ENCODE data around the gene FOXS1.

Gene FOXS1

DNA sequence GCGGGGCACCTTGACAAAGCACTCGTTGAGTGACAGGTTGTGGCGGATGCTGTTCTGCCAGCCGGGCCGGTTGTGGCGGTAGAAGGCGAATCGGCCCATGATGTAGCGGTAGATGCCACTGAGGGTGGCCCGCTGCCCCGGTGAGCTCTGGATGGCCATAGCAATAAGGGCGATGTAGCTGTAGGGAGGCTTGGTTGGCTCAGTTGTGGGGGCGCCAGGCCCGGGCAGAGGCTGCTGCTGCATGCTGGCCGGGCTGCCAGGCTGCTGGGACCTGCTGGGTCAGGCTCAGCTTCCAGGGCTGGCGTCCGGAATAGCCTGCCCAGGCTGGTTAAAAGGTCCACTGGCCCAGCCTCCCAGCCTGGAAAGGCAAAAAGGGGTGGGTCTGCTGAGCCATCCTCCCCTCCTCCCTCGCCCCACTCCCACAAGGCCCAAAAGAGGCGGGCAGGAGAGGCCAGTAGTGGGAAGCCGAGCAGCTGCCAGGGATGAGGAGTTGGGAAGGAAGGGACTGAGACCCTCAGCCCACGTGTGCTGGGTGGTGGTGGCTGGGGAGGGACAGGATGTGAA, at the start of gene FOXS1:
TSS of gene FOXS1 (minus strand) at position 305 of the 564 bp plus-strand sequence. CDS start at position 243, 62 bp downstream.
- no peak for DNase-seq (ENCODE audit: low read depth)

DNA sequence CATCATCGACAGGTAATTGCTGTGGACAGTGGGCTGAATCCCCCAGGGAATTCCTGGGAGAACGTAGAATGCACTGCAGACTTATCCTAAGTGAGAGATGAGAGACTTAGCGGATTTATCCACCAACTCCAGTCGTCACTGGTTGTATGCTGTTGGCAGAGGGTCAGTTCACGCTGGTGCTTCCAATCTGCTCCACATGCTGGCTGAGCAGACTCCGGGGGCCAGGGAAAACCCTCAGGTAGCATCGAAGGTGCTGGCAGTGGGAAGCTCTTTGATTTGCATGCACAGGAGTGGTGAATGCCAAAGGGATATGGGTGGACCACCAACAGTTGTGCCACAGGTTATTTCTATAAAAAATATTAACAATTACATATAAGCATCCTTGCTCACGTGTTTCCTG, 45.2 kb upstream of the FOXS1 start:
- DNase-seq (ENCODE audit: low read depth), result no peak

DNA sequence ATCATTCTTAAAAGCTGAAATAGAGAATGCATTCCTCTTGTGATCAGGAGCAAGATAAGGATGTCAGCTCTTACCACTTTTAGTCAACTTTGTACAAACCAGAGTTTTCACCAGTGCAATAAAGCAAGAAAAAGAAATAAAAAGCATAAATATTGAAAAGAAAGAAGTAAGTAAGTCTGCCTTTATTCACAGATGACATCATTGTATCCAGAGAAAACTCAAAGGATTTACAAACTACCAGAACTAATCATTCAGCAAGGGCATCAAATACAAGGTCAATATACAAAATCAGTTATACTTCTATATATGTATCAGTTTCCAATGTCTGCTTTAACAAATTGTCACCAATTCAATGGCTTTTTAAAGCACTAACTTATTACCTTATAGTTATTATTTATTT, 38.4 kb upstream of the FOXS1 start:
- DNase-seq (ENCODE audit: low read depth), result no peak

DNA sequence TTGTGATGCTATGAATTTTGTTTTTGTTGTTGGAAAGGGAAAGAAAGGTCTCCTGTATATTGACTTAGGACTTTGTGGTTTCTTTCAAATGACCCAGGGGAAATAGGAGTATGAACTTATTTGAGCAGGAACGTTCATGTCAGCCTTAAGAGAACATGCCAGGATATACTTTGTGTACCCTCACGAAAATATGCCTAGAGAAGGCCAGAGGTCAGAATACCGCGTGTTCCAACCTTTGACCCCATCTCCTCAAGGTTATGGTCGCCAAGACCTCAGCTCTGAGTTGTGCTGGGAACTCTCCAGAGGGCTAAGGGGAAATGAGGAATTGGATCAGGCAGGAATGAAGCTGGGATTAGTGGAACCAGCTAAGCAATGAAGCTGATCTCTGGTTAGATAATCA, 36.5 kb upstream of the FOXS1 start:
- DNase-seq (ENCODE audit: low read depth), result no peak

DNA sequence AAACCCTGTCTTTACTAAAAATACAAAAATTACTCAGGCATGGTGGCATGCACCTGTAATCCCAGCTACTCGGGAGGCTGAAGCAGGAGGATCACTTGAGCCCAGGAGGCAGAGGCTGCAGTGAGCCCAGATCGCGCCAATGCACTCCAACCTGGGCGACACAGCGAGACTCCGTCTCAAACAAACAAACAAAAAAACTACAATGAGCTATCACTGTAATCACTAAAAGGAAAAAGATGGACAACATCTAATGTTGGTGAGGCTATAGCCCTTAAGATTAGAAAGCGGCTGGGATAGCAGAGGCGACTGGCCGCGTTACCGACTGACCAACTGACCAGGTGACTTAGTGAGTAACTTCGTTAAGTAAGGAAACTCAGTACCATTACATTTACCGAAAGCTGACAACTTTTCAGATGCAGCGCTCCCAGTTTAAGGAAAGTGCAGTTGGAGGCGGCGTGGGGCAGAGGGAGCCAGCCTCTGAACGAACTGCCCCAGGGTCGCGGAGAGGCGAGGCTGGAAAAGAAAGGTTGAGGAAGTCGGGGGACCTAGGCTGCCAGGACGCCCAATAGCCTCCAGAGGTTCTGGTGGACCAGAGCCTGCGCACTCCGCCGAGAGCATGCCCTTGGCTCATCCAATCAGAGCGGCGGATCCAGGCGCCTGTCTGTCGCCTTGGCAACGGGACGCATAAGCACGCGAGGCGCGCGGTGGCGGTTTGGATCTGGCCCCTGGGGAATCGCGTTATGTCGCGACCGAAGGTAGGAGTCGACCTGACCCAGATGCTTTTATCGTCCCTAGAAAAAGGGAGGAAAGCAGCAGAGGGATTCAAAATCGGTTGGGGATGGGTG, 34.0 kb upstream of the FOXS1 start:
- peak; percentile 45 for DNase-seq (ENCODE audit: low read depth)

DNA sequence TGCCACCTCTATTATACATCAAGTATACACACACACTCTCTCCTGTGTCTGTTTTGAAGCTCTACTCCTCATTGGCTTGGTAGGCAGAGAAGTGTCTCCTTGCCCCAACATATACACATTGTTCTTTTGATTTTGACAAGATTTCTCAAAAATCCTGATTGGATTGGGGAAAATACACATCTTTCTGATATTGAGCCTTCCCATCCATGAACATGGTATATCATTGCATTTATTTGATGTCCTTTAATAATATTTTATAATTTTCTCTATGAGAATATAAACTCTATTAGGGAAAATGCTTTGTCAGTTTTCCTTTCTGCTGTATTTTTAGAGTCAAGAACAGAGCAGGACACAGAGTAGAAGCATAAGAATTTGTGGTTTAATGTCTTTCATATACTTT, 32.3 kb upstream of the FOXS1 start:
- no peak for DNase-seq (ENCODE audit: low read depth)

DNA sequence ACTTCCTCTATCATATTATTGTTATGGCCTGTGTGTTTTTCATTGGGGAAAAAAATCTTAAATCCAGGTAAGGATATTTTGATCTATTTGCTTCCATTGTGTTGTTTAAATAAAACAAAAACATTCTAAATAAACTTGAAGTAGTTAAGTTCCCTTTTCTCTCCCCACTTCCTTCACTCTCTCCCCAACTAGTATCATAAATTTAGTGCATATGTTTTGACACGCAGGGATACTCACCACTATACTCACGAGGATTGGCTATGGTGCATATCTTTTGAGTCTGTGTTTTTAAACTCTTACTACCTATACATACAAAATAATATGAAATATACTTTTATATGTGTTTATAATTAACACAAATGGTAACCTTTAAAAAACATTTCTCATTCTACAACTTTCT, 30.3 kb upstream of the FOXS1 start:
- DNase-seq (ENCODE audit: low read depth), result no peak

DNA sequence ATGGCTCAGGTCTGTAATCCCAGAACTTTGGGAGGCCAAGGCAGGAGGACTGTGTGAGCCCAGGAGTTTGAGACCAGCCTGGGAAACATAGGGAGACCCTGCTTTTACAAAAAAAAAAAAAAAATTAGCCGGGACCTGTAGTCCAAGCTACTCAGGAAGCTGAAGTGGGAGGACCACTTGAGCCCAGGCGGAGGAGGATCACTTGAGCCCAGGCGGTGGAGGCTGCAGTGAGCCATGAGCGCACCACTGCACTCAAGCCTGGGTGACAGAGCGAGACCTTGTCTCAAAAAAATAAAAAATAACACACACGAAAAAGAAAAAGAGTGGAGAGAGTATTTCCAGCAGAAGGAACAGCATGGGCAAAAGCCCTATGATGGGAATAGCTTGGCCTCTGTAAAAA, 27.0 kb upstream of the FOXS1 start:
- DNase-seq (ENCODE audit: low read depth), result no peak

DNA sequence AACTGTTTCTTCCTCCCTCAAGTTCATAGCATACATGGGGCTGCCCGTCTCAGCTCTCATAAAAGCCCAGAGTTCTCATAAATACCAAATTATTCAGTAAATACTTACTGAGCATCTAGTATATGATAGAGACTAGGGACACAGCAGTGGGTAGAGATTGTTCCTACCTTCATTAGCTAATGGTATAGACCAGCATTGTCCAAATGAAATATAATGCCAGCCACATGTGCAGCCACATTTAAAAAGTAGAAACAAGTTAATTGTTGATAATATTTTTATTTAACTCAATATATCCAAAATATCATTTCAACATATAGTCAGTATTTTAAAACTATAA, 26.2 kb upstream of the FOXS1 start:
- DNase-seq (ENCODE audit: low read depth), result no peak

DNA sequence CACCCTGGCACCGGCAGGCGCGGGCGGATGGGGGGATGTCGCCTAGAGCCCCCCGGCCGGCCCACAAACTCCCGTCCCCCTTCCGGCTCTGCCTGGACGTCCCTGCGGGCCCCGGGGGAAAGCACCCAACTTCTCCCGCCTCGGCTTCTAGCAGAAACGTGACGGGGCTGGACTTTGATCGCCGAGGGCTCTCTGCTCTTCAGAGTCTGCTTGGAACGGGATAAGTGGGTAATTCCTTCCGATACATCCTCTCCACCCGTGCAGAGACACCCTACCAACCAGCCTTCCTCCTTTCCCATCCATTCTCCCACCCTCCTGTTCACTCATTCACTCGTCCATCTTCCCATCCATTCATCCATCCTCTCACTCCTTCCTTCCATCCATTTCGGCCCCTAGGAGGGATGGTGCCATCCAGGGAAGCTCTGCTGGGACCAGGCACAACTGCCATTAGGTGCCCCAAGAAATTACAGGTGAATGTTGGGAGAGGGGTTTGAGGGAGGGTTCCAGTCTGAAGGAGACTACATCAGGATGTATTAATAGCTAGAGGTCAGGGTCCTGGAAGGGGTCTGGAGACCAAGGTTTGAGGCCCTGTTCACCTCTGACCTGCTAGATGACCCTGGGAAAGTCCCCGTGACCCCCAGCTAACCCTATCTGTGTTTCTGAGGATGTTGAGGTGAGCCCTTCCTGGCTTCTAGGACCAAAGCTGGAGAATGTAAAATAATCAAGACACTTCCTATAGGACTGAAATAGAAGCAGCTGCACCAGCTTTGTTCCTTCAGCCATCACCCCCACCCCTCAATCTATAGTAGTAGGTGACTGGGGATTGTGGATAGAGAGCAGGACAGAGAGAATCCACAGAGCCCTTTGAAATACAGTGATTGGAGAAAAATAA, 25.6 kb upstream of the FOXS1 start:
- DNase-seq (ENCODE audit: low read depth), result no peak

DNA sequence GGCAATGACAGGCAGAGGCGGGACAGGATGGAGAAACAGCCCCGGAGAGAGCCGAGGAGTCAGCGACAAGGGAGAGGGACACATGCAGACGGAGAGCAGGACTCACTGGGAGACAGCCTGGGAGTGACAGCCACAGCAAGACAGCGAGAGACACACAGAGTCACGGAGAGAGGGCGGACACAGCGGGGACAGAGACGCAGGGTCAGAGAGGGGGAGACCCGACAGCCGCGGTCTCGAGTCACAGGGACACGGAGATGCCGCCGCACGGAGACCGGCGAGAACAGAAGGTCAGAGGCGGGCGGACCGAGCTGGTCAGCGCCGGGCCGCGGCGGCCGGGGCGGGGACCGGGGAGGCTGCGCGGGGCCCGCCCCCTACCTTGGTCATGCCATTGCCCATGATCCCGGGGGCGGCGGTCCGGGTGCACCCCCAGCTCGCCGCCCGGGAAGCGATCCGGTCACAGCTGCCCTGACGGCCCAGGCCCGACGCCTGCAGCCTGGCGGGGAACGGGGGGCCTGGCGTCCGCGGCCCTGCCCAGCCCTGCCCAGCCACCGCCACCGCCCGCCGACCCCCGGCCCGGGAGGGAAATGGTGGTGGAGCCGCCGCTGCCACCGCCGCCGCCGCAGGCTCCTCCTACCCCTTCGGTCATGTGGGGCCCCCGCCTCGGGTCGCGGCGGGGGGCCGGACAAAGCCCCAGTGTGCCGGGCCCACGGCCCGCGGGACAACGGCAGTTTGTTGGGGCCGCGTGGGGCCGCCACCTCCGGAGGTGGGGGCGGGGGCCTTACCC, 24.7 kb upstream of the FOXS1 start, which contains the start of the genes DUSP15 and TTLL9:
TSS of gene DUSP15 (minus strand) at position 586 of the 784 bp plus-strand sequence. CDS start at position 396, 190 bp downstream.
TSS of gene TTLL9 (plus strand) at position 693 of the 784 bp plus-strand sequence. CDS start 493 bp downstream, outside the sequence.
- DNase-seq (ENCODE audit: low read depth), result no peak

DNA sequence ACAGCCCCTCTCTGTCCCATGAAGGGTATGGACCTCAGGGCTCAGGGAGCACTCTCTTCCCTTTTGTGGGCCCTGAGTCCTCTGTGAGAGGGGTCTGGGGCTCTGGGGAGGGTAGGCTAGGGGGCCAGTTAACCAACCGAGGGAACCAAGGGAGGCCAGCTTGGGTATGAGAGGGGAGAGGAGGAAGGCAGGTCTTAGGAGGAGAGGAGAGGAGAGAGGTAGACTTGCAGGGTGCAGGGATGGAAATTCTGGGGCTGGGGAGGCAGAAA, 24.2 kb upstream of the FOXS1 start:
- no peak for DNase-seq (ENCODE audit: low read depth)

DNA sequence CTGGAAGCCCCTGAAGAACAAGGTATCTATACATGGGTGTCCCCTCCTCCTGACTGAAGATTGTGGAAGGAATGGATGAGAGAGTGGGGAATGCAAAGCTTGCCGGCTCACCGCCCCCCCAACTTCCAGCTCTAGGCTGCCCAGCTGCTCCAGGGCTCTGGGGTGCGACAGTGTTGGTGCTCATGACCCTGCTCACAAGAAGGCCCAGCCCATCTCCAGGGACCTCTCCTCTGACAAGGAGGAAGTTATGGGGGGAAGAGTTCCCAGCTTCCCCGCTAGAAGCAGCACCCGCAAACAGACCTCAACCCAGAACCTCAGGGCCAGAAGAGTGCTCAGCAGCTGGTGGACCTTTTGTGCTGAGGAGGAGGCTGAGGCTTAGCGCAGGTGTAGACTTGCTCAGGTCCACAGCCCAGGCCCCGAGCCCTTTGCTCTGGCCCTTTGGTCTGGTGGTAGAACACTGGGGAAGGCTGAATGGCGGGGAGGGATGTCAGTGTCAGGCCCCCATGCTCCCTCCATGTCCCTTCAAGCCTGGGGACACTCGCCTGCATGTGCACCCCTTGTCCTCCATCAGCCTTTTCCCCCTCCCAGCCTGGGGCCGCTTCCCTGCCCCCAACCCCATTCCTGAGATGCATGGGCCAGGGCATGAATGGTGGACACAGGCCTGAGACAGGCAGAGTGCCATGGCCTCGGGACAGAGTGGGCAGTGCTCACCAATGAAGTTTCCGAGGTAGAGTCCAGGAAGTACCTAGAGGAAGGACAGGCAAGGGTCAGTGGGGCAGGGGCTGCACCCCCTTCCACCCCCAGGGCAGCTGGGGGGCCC, 23.7 kb upstream of the FOXS1 start:
- no peak for DNase-seq (ENCODE audit: low read depth)

DNA sequence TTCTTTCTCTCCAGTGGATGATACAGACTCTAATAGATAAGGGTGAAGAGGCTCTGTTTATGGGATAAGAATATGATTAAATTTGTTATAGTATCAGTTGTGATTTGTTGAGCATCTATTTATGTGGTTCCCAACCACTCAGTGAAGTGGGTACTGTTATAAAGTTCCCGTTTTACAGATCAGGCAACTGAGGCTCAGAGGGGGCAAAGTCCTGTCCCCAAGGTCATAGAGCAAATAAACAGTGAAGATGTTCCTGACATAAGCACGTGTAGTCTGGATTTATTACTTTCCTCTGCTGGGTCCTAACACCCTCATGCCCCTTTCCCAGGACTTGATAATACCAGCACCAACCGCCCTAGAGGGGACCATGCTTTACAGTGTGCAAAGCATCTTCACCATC, 20.8 kb upstream of the FOXS1 start:
- no peak for DNase-seq (ENCODE audit: low read depth)

DNA sequence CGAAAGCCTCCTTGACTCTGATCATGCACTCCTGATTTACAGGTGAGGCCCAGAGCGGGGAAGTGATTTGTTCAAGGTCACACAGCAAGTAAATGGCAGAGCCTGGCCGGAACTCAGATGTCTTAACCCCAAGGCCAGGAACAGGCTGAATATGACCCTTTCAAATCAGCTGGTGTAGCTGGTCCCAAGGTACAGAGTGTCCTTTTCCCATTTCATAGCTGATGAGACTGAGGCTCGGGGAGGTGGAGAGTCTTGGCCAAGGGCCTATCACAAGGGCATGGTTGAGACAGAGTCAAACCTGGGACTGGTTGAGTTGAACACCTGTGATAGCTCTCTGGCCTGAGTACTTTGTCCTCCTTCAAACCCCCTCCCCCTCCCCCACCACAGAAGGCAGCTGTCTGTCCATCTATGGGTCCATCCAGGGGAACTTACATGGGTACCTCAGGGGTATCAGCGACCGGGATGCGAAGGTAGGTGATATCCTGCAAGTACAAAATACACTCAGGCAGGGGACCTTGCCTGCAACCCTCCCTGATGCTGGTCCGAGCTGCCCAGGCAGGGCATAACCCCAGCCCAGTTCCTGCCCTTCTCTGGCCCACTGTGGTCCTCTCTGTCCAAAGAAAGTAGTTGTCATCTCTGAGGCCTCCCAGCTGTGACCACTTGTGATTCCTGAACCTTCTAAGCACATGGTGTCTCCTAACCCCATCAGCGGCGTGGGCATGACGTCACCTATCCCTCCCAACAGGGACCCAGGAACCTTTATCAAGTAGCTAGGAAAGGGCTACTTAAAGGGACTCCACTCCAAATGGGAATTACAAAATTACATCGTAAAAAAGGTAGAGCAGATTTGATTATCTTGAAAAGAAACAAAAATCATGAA, 19.4 kb upstream of the FOXS1 start:
- DNase-seq (ENCODE audit: low read depth), result no peak

DNA sequence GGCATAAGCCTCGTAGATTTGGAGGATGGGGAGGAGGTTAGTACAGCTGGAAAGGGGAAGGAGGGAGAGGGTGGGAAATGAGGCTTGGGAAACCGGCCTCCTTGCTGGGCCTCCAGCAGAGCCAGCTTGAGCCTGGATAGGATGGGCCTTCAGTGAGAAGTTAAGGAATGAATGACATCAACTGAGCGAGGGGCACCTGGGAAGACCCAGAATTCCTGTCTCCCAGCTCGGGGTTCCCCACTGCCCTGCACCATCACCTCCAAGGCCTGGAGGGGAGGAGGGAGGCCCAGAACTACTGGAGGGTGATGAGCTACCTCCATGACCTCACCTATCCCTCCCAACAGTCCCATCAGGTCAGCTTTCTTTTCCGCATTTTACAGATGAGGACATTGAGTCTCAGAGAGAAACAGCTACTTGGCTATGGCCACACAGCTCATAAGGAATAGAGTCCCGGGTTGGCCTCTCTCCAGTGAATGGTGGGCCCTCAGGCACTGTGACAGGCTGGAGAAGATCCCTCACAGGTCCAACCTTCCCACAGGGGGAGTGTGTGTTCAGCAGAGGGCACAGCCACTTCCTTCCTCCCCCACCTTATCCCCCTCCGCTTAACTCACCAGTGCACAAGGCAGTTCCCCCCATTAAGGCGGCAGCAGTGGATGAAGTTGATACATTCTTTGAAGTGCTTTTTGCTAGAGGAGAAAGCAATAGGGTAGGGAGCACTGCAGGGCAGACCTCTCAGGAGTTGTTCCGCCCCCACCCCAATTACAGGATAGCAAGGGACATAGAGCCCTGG, 18.1 kb upstream of the FOXS1 start:
- no peak for DNase-seq (ENCODE audit: low read depth)

DNA sequence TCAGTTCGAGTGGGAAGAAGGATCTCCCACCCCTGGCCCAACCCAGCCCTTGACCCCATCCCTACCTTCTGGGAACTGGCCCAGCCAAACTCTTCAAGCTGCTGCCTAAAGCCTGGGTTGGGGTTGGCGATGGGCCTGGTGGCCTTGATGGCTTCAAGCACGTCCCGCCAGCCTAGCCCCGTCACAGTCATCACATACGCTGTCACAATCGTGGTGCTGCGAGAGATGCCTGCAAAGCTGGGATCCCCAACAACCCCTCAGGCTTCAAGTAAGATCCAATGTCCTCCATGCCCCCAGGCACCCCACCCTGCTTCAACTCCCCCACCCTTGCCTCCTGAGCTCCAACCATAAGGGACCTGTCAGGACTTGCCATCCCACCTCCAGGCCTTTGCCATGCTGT, 17.1 kb upstream of the FOXS1 start:
- no peak for DNase-seq (ENCODE audit: low read depth)

DNA sequence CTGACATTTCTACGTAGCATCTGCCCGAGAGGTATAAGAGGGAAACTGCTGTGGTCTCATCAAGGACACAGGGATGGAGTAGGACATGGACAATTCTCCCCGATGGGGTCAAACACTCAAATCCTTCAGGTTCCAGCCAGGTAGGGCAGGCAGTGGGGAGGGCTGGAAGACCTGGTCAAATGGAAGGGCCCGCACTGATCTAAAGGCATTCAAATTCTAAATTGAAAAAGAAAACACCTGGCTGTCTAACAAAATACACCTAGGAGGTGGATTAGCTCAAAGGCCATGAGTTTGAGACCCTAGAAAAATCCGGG, 16.7 kb upstream of the FOXS1 start:
- no peak for DNase-seq (ENCODE audit: low read depth)

DNA sequence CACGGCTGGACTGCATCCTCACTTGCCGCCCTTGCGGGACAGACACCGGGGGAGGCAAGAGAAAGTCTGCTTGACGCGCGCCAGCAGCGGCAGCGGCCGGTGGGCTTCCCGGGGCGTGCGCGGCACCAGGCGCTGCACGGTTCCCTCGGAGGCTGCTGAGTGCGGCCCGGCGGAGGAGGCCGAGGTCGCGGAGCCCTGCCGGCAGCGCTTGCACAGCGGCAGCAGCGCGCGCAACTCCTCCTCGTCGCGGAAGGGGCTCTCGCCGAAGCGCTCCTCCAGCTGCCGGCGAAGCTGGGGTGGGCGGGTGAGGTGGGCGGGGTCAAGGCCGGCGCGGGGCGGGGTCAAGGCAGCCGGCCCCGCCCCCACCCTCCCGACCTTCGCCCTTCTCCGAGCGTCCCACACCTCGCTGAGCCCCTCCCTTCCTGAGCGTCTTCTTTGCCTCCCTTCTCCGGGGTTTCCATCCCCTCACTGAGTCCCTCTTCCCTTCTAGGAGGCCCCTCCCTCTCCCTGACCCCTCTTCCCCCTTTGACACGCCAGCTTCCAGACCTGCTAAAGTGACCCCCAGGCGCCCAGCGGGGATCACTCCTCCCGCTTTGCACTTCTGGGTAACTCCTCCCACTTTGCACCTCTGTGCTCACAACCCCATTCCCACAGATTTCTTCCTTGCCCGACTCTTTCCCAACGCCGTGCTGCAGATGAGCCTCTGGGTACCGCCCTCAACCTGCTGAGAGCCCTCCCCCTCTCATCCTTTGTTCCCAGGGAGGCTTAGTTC, 16.2 kb upstream of the FOXS1 start:
- DNase-seq (ENCODE audit: low read depth), result peak; percentile 47

All from activated gamma-delta T cell treated with anti-CD3 and anti-CD28 coated beads, Interleukin-2, amount 50 U/mL, for 16 hours (primary cell).